Choroid plexus epithelial cell (primary cell): ENCODE measurements around the gene ZNF35.
"Not testable (repeated sequence)": the region's sequence is repeated elsewhere in the genome, so short reads cannot be mapped to it uniquely, and the experiment has no call there.

Experiments
- DNase-seq: peaks from one replicate; pipeline ENCODE4 v3.0.0-alpha.2; 2010; ENCODE audit warnings: low read depth
- H3K4me3 ChIP-seq: 2 replicates; pipeline ENCODE4 v1.5.1; 2011; ENCODE audit warnings: low read depth, mild to moderate bottlenecking, control low read depth, low read length, moderate library complexity
- TF ChIP-seq, protein P1 (sequence below): conservative IDR thresholded peaks from 2 replicates; pipeline ENCODE4 v1.5.1; 2011; ENCODE audit warnings: low read depth, mild to moderate bottlenecking, control low read depth, inconsistent platforms, low read length, moderate library complexity

ZNF35 gene

DNA sequence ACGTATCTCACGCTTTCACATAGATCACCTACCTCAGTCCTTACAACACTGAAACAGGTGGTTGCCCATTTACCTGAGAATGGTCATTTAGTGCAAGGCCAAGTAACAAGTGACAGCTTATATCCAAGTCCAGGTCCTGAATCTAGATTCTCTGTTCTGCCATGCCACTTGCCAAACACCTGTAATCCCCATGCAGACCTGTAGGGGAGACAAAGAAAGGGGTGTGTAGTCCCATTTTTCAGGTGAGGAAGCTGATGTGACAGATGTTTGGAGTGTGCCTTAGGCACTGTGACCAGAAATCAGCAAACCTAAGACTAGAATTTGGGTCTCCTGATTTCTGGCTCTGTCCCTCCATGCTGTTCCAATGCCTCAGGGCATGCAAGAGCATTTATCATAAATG, 12.7 kb downstream of the ZNF35 start:
- H3K4me3 ChIP-seq = no peak overlapping the region
- TF ChIP-seq, protein P1, sequence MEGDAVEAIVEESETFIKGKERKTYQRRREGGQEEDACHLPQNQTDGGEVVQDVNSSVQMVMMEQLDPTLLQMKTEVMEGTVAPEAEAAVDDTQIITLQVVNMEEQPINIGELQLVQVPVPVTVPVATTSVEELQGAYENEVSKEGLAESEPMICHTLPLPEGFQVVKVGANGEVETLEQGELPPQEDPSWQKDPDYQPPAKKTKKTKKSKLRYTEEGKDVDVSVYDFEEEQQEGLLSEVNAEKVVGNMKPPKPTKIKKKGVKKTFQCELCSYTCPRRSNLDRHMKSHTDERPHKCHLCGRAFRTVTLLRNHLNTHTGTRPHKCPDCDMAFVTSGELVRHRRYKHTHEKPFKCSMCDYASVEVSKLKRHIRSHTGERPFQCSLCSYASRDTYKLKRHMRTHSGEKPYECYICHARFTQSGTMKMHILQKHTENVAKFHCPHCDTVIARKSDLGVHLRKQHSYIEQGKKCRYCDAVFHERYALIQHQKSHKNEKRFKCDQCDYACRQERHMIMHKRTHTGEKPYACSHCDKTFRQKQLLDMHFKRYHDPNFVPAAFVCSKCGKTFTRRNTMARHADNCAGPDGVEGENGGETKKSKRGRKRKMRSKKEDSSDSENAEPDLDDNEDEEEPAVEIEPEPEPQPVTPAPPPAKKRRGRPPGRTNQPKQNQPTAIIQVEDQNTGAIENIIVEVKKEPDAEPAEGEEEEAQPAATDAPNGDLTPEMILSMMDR = peak; percentile 28
- DNase-seq = no peak

DNA sequence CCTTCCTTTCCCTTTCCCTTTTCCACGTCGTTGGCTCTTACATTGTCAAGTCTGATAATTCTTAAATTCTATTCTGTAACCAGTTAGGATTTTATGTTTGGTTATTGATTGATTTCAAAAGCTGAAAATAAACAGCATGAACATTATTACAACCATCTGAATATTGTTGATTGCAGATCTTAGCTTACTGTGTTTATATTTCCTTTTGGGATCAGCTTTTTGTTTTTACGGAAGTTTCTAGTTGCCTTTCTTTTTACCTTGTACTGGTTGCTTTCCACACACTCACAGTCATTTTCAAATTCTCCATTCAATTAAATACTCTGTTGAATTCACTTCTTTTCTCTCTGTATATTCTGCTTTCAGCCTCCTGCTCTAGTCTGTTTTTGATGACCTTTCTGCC, 16.6 kb downstream of the ZNF35 start:
- no peak overlapping the region for H3K4me3 ChIP-seq
- TF ChIP-seq, protein P1 = no peak

DNA sequence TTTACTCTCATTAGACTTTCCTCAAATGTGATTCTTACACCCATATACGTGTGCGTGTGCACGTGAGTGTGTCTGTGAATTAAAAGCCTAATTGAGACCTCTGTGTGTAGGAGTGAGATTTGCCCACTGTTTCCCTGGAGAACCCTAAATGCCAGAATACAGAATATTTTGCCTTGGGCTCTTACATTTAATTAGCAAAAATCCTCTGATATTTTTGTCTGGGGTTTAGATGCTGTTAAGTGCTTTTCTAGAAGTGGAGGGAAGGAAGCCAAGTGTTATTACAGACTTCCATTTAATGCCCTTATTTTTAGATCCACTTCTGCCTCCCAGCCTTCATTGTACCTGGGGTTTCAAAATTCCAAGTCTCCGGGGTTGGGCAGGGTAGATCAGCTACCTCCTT, 17.8 kb downstream of the ZNF35 start:
- TF ChIP-seq, protein P1 = no peak
- DNase-seq = no peak
- H3K4me3 ChIP-seq = no peak overlapping the region

More for the DNA sequence above, 16.6 kb downstream of the ZNF35 start:
- DNase-seq = no peak

DNA sequence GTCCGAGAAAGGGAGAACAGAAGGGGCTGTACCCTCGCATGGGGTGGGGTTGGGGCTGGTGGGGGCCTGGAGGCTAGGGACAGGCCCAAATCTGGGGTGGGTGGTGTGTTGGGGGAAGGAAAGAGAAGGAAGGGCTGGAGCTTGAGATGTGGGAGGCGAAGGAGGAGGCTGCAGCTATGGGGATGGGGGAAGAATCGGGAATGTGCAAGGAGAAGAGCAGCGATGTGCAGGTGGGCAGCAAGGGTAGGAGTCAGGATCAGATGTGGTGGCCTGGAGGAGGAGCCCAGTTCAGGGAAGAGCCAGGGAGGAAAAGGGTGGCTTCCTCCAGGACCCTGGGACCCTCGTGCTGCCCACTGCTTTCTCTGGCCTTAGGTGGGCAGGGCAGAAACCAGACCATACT, 21.2 kb downstream of the ZNF35 start:
- TF ChIP-seq, protein P1 = no peak
- no peak for DNase-seq
- no peak overlapping the region for H3K4me3 ChIP-seq

DNA sequence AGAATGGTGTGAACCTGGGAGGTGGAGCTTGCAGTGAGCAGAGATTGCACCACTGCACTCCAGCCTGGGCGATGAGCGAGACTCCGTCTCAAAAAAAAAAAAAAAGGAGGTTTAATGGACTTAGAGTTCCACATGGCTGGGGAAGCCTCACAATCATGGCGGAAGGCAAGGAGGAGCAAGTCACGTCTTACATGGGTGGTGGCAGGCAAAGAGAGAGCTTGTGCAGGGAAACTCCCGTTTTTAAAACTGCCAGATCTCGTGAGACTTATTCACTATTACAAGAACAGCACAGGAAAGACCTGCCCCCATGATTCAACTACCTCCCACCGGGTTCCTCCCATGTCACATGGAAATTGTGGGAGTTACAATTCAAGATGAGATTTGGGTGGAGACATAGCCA, 24.9 kb downstream of the ZNF35 start:
- not testable (repeated sequence) for DNase-seq, H3K4me3 ChIP-seq

DNA sequence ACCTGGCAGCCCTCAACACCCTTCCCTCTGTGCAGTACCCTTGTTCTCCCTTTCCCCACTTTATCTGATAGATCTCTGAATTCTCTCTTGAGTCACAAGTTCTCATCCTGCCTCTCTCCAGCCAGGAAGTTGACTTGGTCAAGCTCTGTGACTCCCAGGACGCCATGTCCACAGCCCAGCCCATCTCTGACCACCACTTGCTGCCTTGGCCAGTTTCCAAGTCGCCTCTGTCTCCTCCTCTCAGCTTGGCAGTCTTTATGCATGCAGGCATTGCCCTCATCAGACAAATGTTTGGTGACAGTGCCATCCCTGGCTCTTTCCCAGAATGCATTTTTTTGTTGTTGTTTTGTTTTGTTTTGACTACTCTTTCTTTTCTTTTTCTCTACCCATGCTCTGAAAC, 25.7 kb downstream of the ZNF35 start:
- H3K4me3 ChIP-seq = no peak overlapping the region
- no peak for DNase-seq
- TF ChIP-seq, protein P1 = no peak

DNA sequence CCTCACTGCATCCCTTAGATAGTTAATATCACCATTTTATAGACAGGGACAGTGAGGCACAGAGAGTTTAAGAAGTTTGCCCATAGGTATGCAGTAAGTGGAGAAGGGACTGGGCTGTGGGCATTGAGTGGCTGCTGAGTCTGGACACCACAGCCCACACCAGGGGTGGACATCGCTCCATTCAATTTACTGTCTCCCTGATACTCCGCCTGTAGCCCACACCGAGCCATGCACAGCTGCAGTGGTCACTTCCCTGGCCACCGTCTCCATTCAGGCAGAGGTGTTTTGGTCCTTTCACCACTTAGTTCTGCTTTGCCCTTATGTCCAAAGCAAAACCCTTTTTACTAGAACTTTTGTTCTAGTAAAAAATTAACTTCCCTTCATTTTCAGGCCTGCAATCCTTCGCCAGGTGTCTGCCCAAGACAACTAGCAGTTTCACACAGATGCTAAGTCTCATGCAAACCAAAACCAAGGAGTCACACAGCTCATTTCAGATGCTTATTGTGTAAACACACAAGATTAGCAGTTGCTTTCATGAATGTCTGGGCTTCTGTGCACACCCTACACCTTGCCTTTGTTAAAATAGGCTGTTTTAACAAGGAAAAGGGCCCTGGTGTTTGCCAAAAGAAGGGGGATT, 30.1 kb downstream of the ZNF35 start:
- TF ChIP-seq, protein P1 = no peak
- DNase-seq = no peak

More for the DNA sequence above, 30.1 kb downstream of the ZNF35 start:
- no peak overlapping the region for H3K4me3 ChIP-seq
